ENCODE results near the gene GLUL. TPM values are rescaled to one million over a fixed set of nuclear protein-coding genes. Genes with fewer than 3 reads are reported as not detected.

GLUL gene
- total RNA-seq, 1 experiment from 2014 or later, result 159 TPM

DNA sequence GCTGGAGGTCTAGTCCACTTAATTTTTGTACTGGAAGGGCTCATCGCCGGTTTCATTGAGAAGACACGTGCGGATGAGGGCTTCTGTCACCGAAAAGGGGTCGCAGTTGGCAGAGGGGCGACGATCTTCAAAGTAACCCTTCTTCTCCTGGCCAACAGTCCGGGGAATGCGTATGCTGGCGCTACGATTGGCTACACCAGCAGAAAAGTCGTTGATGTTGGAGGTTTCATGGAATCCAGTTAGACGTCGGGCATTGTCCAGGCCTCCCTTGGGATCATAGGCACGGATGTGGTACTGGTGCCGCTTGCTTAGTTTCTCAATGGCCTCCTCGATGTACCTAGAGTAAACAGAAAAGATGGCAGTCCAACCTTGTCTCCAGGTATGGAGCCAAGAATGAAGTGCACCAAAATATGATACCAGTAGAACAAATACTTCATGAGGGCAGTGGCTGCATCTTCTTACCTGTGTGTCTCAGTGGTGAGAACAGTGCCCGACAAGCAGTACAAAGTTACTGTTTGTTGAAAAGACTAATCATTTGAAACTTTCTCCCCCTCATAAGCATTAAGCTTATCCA is 7.1 kb downstream of the GLUL start:
- Histone ChIP-seq H3K4me2 (ENCODE audit: low read length) (no peak overlapping the region), H3K9me2 (replicated peaks; ENCODE audit: low read length) (no peaks in the 10 kb centered on the region), H3K4me1 (ENCODE audit: insufficient read depth, low read length) (peaks cover 8% of the 10 kb centered on the region), H3K4me3 (ENCODE audit: low read length) (no peak overlapping the region), H3K9ac (ENCODE audit: low read length) (no peak overlapping the region), H3K27me3 (ENCODE audit: low read length) (no peaks in the 10 kb centered on the region), H3K79me2 (ENCODE audit: low read length) (peaks cover 21% of the 10 kb centered on the region), H3K27ac (ENCODE audit: low read length) (no peak overlapping the region), H3F3A (ENCODE audit: low read length, unreplicated experiment) (no peaks in the 10 kb centered on the region), H2AFZ (ENCODE audit: low read length) (no peak overlapping the region), H3K36me3 (ENCODE audit: low read depth, low read length) (peaks cover 46% of the 10 kb centered on the region), H3K9me3 (ENCODE audit: low read length) (no peaks in the 10 kb centered on the region), H4K20me1 (ENCODE audit: low read length) (peaks cover 17% of the 10 kb centered on the region)
- TF ChIP-seq EZH2phosphoT487 (IDR thresholded peaks at IDR 0.05; ENCODE audit: borderline replicate concordance, low read length) (no peak), EZH2 (IDR thresholded peaks at IDR 0.05; ENCODE audit: low read length, unreplicated experiment) (no peak)
- TF ChIP-seq, protein P1, sequence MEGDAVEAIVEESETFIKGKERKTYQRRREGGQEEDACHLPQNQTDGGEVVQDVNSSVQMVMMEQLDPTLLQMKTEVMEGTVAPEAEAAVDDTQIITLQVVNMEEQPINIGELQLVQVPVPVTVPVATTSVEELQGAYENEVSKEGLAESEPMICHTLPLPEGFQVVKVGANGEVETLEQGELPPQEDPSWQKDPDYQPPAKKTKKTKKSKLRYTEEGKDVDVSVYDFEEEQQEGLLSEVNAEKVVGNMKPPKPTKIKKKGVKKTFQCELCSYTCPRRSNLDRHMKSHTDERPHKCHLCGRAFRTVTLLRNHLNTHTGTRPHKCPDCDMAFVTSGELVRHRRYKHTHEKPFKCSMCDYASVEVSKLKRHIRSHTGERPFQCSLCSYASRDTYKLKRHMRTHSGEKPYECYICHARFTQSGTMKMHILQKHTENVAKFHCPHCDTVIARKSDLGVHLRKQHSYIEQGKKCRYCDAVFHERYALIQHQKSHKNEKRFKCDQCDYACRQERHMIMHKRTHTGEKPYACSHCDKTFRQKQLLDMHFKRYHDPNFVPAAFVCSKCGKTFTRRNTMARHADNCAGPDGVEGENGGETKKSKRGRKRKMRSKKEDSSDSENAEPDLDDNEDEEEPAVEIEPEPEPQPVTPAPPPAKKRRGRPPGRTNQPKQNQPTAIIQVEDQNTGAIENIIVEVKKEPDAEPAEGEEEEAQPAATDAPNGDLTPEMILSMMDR (conservative IDR thresholded peaks at IDR 0.05; ENCODE audit: low read depth, low read length), result no peak
- ATAC-seq (no peak), DNase-seq (no peak)
- CTCF ChIA-PET, result no interaction called here
- intact Hi-C loops (cut with micrococcal nuclease), result no loop called here
- POLR2A ChIA-PET (ENCODE audit: unreplicated experiment), result no interaction called here
- BruUV-seq (replicated peaks), result no TSS peak

DNA sequence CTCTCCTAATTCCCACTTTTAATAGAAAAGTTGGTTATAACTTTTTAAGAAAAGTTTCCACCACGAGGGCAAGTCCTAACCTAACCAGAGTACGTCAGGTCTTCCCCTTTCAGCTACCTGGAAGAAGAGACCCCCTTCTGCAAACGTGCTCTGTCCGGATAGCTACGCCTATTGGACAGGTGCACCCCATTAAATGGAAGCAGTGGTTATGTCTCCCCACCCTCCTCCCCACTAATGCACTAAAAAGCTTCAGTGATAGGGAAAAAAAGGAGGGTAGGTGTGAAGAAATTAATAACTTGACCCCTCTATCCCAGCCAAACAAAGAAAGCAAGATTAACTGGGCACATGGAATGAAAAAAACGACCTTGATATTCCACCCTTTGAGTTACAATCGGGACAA is 7.7 kb downstream of the GLUL start:
- ATAC-seq, result no peak
- no TSS peak for BruUV-seq (replicated peaks)
- CTCF ChIA-PET, result no interaction called here

More for the DNA sequence above, 7.7 kb downstream of the GLUL start:
- no peaks in the 10 kb centered on the region for H3K9me3 ChIP-seq (ENCODE audit: low read length)
- H3K4me2 ChIP-seq (ENCODE audit: low read length), result no peak overlapping the region
- H2AFZ ChIP-seq (ENCODE audit: low read length), result no peak overlapping the region
- H3K9ac ChIP-seq (ENCODE audit: low read length), result no peak overlapping the region
- no peak for DNase-seq
- peaks cover 46% of the 10 kb centered on the region for H3K36me3 ChIP-seq (ENCODE audit: low read depth, low read length)
- H3K9me2 ChIP-seq (replicated peaks; ENCODE audit: low read length), result no peaks in the 10 kb centered on the region
- intact Hi-C loops (cut with micrococcal nuclease), result no loop called here
- POLR2A ChIA-PET (ENCODE audit: unreplicated experiment), result no interaction called here
- peaks cover 2% of the 10 kb centered on the region for H3K4me1 ChIP-seq (ENCODE audit: insufficient read depth, low read length)
- H3F3A ChIP-seq (ENCODE audit: low read length, unreplicated experiment), result no peaks in the 10 kb centered on the region
- H3K27me3 ChIP-seq (ENCODE audit: low read length), result no peaks in the 10 kb centered on the region
- H3K4me3 ChIP-seq (ENCODE audit: low read length), result no peak overlapping the region
- TF ChIP-seq EZH2phosphoT487 (IDR thresholded peaks at IDR 0.05; ENCODE audit: borderline replicate concordance, low read length), result no peak
- TF ChIP-seq, protein P1 (conservative IDR thresholded peaks at IDR 0.05; ENCODE audit: low read depth, low read length), result no peak
- no peak for TF ChIP-seq EZH2 (IDR thresholded peaks at IDR 0.05; ENCODE audit: low read length, unreplicated experiment)
- peaks cover 12% of the 10 kb centered on the region for H4K20me1 ChIP-seq (ENCODE audit: low read length)
- H3K27ac ChIP-seq (ENCODE audit: low read length), result no peak overlapping the region
- peaks cover 15% of the 10 kb centered on the region for H3K79me2 ChIP-seq (ENCODE audit: low read length)
